WTC11 (cell line): ENCODE results near the gene GNG2.

Experiments
- FOXP1 ChIP-seq: sonication (generic); formaldehyde crosslinking; IDR thresholded peaks from 2 replicates; pipeline ENCODE4 v1.8.0; 2022; ENCODE audit warnings: missing genetic modification reagents, mild to moderate bottlenecking, moderate library complexity, borderline replicate concordance
- OVOL2 ChIP-seq: fragments of 250-450 bp; sonication (Bioruptor Pico); IDR thresholded peaks from 2 replicates; pipeline ENCODE4 v1.9.0; 2021; ENCODE audit warnings: mild to moderate bottlenecking, borderline replicate concordance
- SMAD4 ChIP-seq: sonication (generic); formaldehyde crosslinking; IDR thresholded peaks from 2 replicates; pipeline ENCODE4 v1.8.0; 2022; ENCODE audit warnings: mild to moderate bottlenecking, missing genetic modification reagents
- TEAD1 ChIP-seq: sonication (generic); formaldehyde crosslinking; IDR thresholded peaks from 2 replicates; pipeline ENCODE4 v1.8.0; 2022; ENCODE audit warnings: mild to moderate bottlenecking, missing genetic modification reagents
- ZNF138 ChIP-seq: sonication (generic); formaldehyde crosslinking; conservative IDR thresholded peaks from 2 replicates; pipeline ENCODE4 v1.8.1; 2022; ENCODE audit warnings: mild to moderate bottlenecking, moderate library complexity, missing genetic modification reagents
- TF ChIP-seq, protein P1 (sequence below): fragments of 200-600 bp; IDR thresholded peaks from 2 replicates; pipeline ENCODE4 v1.8.0; 2022; ENCODE audit warnings: antibody characterized with exemption
- TF ChIP-seq, protein P2 (sequence below): sonication (generic); formaldehyde crosslinking; IDR thresholded peaks from 2 replicates; pipeline ENCODE4 v1.8.0; 2022; ENCODE audit warnings: missing genetic modification reagents
- TF ChIP-seq, protein P3 (sequence below): sonication (generic); formaldehyde crosslinking; IDR thresholded peaks from 2 replicates; pipeline ENCODE4 v1.8.1; 2022; ENCODE audit warnings: mild to moderate bottlenecking, missing genetic modification reagents, moderate library complexity, borderline replicate concordance
- TF ChIP-seq, protein P4 (sequence below): sonication (generic); formaldehyde crosslinking; IDR thresholded peaks from 2 replicates; pipeline ENCODE4 v1.8.1; 2023; ENCODE audit warnings: mild to moderate bottlenecking, missing genetic modification reagents, moderate library complexity
- TF ChIP-seq, protein P5 (sequence below): sonication (generic); formaldehyde crosslinking; IDR thresholded peaks from 2 replicates; pipeline ENCODE4 v1.8.0; 2022; ENCODE audit warnings: mild to moderate bottlenecking, missing genetic modification reagents

DNA sequence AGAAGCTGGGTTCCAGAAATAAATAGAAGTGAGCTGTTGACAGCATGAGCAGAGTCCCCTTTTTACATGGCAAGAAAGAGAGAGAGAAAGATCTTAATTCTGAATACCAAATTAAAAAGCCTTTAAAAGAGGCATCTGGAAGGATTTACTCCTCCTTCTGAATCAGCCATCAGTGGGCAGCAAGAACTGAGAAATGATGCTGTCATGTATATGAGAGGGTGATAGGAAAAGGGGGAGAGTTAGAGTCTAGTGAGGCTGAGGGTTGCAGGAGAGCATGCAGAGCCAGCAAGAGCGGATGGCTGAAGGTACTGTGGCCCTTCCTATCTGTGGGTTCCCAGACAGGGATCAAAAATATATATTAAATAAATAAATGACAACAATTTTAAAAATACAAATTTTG lies 34.5 kb upstream of the GNG2 start:
- no peak for TF ChIP-seq TEAD1 (CRISPR knock-in tag)
- TF ChIP-seq, protein P1, sequence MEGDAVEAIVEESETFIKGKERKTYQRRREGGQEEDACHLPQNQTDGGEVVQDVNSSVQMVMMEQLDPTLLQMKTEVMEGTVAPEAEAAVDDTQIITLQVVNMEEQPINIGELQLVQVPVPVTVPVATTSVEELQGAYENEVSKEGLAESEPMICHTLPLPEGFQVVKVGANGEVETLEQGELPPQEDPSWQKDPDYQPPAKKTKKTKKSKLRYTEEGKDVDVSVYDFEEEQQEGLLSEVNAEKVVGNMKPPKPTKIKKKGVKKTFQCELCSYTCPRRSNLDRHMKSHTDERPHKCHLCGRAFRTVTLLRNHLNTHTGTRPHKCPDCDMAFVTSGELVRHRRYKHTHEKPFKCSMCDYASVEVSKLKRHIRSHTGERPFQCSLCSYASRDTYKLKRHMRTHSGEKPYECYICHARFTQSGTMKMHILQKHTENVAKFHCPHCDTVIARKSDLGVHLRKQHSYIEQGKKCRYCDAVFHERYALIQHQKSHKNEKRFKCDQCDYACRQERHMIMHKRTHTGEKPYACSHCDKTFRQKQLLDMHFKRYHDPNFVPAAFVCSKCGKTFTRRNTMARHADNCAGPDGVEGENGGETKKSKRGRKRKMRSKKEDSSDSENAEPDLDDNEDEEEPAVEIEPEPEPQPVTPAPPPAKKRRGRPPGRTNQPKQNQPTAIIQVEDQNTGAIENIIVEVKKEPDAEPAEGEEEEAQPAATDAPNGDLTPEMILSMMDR = no peak
- TF ChIP-seq, protein P2, sequence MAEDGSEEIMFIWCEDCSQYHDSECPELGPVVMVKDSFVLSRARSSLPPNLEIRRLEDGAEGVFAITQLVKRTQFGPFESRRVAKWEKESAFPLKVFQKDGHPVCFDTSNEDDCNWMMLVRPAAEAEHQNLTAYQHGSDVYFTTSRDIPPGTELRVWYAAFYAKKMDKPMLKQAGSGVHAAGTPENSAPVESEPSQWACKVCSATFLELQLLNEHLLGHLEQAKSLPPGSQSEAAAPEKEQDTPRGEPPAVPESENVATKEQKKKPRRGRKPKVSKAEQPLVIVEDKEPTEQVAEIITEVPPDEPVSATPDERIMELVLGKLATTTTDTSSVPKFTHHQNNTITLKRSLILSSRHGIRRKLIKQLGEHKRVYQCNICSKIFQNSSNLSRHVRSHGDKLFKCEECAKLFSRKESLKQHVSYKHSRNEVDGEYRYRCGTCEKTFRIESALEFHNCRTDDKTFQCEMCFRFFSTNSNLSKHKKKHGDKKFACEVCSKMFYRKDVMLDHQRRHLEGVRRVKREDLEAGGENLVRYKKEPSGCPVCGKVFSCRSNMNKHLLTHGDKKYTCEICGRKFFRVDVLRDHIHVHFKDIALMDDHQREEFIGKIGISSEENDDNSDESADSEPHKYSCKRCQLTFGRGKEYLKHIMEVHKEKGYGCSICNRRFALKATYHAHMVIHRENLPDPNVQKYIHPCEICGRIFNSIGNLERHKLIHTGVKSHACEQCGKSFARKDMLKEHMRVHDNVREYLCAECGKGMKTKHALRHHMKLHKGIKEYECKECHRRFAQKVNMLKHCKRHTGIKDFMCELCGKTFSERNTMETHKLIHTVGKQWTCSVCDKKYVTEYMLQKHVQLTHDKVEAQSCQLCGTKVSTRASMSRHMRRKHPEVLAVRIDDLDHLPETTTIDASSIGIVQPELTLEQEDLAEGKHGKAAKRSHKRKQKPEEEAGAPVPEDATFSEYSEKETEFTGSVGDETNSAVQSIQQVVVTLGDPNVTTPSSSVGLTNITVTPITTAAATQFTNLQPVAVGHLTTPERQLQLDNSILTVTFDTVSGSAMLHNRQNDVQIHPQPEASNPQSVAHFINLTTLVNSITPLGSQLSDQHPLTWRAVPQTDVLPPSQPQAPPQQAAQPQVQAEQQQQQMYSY (CRISPR knock-in tag) = no peak
- TF ChIP-seq, protein P3, sequence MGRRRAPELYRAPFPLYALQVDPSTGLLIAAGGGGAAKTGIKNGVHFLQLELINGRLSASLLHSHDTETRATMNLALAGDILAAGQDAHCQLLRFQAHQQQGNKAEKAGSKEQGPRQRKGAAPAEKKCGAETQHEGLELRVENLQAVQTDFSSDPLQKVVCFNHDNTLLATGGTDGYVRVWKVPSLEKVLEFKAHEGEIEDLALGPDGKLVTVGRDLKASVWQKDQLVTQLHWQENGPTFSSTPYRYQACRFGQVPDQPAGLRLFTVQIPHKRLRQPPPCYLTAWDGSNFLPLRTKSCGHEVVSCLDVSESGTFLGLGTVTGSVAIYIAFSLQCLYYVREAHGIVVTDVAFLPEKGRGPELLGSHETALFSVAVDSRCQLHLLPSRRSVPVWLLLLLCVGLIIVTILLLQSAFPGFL (CRISPR knock-in tag) = no peak
- TF ChIP-seq, protein P4, sequence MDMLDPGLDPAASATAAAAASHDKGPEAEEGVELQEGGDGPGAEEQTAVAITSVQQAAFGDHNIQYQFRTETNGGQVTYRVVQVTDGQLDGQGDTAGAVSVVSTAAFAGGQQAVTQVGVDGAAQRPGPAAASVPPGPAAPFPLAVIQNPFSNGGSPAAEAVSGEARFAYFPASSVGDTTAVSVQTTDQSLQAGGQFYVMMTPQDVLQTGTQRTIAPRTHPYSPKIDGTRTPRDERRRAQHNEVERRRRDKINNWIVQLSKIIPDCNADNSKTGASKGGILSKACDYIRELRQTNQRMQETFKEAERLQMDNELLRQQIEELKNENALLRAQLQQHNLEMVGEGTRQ (CRISPR knock-in tag) = no peak
- TF ChIP-seq SMAD4 (CRISPR knock-in tag) = no peak
- TF ChIP-seq FOXP1 (CRISPR knock-in tag) = no peak
- no peak for TF ChIP-seq ZNF138 (CRISPR knock-in tag)
- TF ChIP-seq, protein P5, sequence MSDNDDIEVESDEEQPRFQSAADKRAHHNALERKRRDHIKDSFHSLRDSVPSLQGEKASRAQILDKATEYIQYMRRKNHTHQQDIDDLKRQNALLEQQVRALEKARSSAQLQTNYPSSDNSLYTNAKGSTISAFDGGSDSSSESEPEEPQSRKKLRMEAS (CRISPR knock-in tag) = no peak
- no peak for TF ChIP-seq OVOL2 (CRISPR knock-in tag)
